GM12878 (cell line): ENCODE measurements around the gene ICA1L. TPM values are rescaled to one million over a fixed set of nuclear protein-coding genes. Genes with fewer than 3 reads are reported as not detected.

Experiments used
- ATAC-seq: fragments of 200-7000 bp; cut with Tn5 transposase; 3 replicates; pipeline ENCODE4 v1.9.1; 2020; ENCODE audit warnings: mild to moderate bottlenecking, moderate library complexity
- BruUV-seq: library from RNA; stranded (reverse); fragments of 400-500 nt; replicated peaks from 2 replicates; lab custom pipeline; 2021; lab: Mats Ljungman, UMichigan
- CTCF ChIA-PET: fragments of 300-600 bp; sonication (Branson Sonifier 250); formaldehyde crosslinking; extraction: SDS; loops from one replicate; lab custom pipeline; 2021; ENCODE audit warnings: inconsistent platforms; lab: Yijun Ruan, JAX
- POLR2A ChIA-PET: fragments of 350-600 bp; formaldehyde crosslinking; extraction: SDS; loops from one replicate; lab custom pipeline; 2021; ENCODE audit warnings: inconsistent platforms; lab: Charles Lee
- RAD21 ChIA-PET: fragments of 300-600 bp; sonication (Branson Sonifier 250); formaldehyde crosslinking; loops from one replicate; lab custom pipeline; 2023; ENCODE audit warnings: antibody characterized with exemption; ENCODE audit not compliant: unreplicated experiment; lab: Charles Lee
- SMC1A ChIA-PET: fragments of 300-600 bp; sonication (Branson Sonifier 250); formaldehyde crosslinking; loops from one replicate; lab custom pipeline; 2023; ENCODE audit not compliant: unreplicated experiment, uncharacterized antibody; lab: Charles Lee
- DNase-seq: peaks from one replicate; pipeline ENCODE4 v3.0.0-alpha.2; 2011; ENCODE audit warnings: low read depth, low spot score
- FAIRE-seq: peaks from 3 replicates; lab custom pipeline; 2011; peaks lifted over from hg19 to GRCh38; lab: Jason Lieb, UNC
- H2AFZ ChIP-seq: 2 replicates; pipeline ENCODE4 v1.6.0; 2011; ENCODE audit warnings: low read depth, low read length, control low read depth; ENCODE audit not compliant: control insufficient read depth
- H3K27ac ChIP-seq: 2 replicates; pipeline ENCODE4 v1.5.1; 2011; ENCODE audit warnings: control low read depth; ENCODE audit not compliant: control insufficient read depth, insufficient read depth
- H3K27me3 ChIP-seq, 2 experiments: replicated peaks in 1 of 2; 2 replicates each; pipeline versions ENCODE4 v1.6.0 to v1.6.1; 2011; ENCODE audit warnings: low read length in 1 of 2; ENCODE audit not compliant: control insufficient read depth in 2 of 2, insufficient read depth in 2 of 2
- H3K36me3 ChIP-seq, 2 experiments: 2 replicates each; pipeline ENCODE4 v1.5.1; 2011; ENCODE audit warnings: low read length in 1 of 2; ENCODE audit not compliant: control insufficient read depth in 2 of 2, insufficient read depth in 2 of 2
- H3K4me1 ChIP-seq: 2 replicates; pipeline ENCODE4 v1.6.1; 2011; ENCODE audit warnings: mild to moderate bottlenecking, low read length, moderate library complexity, mixed read lengths; ENCODE audit not compliant: control insufficient read depth, insufficient read depth
- H3K4me2 ChIP-seq: 2 replicates; pipeline ENCODE4 v1.6.0; 2011; ENCODE audit warnings: control low read depth; ENCODE audit not compliant: control insufficient read depth, insufficient read depth
- H3K4me3 ChIP-seq: fragments of 200-600 bp; sonication (generic); 2 replicates; pipeline ENCODE4 v1.5.1; 2016
- H3K79me2 ChIP-seq: 2 replicates; pipeline ENCODE4 v1.6.0; 2011; ENCODE audit warnings: low read length; ENCODE audit not compliant: control insufficient read depth, insufficient read depth
- H3K9ac ChIP-seq: 2 replicates; pipeline ENCODE4 v1.8.0; 2011; ENCODE audit warnings: low read length, control low read depth, mixed read lengths; ENCODE audit not compliant: control insufficient read depth, insufficient read depth
- H3K9me3 ChIP-seq: replicated peaks from 3 replicates; pipeline ENCODE4 v1.5.1; 2011; ENCODE audit warnings: mild to moderate bottlenecking, low read length; ENCODE audit not compliant: control insufficient read depth, insufficient read depth
- H4K20me1 ChIP-seq: 2 replicates; pipeline ENCODE4 v1.6.0; 2011; ENCODE audit not compliant: control insufficient read depth, insufficient read depth
- ASH2L ChIP-seq: fragments of 300-600, 200-600 bp; sonication (generic); IDR thresholded peaks from 2 replicates; pipeline ENCODE4 v1.6.1; 2017; ENCODE audit warnings: low read depth, mild to moderate bottlenecking, borderline replicate concordance
- BACH1 ChIP-seq: fragments of 450-650 bp; IDR thresholded peaks from 2 replicates; pipeline ENCODE4 v1.6.1; 2017; ENCODE audit warnings: mild to moderate bottlenecking, borderline replicate concordance
- BCLAF1 ChIP-seq: fragments of 450-650 bp; IDR thresholded peaks from 2 replicates; pipeline ENCODE4 v1.6.1; 2017; ENCODE audit warnings: antibody characterized with exemption, mild to moderate bottlenecking, moderate library complexity
- BMI1 ChIP-seq: fragments of 450-650 bp; IDR thresholded peaks from 2 replicates; pipeline ENCODE4 v1.6.1; 2016; ENCODE audit warnings: mild to moderate bottlenecking, moderate library complexity, borderline replicate concordance
- ELK1 ChIP-seq: IDR thresholded peaks from 2 replicates; pipeline ENCODE4 v1.6.1; 2012; ENCODE audit warnings: low read depth, low read length, improper control_type of control experiment
- ESRRA ChIP-seq: IDR thresholded peaks from 2 replicates; pipeline ENCODE4 v1.6.1; 2012; ENCODE audit warnings: mild to moderate bottlenecking, low read length, improper control_type of control experiment
- GATAD2B ChIP-seq: fragments of 450-650 bp; conservative IDR thresholded peaks from 2 replicates; pipeline ENCODE4 v1.6.1; 2017; ENCODE audit warnings: low read depth, mild to moderate bottlenecking, moderate library complexity
- NRF1 ChIP-seq: conservative IDR thresholded peaks from 2 replicates; pipeline ENCODE4 v1.6.1; 2011; ENCODE audit warnings: mild to moderate bottlenecking, low read depth, low read length, improper control_type of control experiment
- POLR2AphosphoS2 ChIP-seq: IDR thresholded peaks from 2 replicates; pipeline ENCODE4 v1.6.1; 2011; ENCODE audit warnings: low read depth, mild to moderate bottlenecking, low read length, improper control_type of control experiment, moderate library complexity
- RBBP5 ChIP-seq: fragments of 200-600 bp; sonication (generic); conservative IDR thresholded peaks from 2 replicates; pipeline ENCODE4 v1.6.1; 2016
- SIN3A ChIP-seq: IDR thresholded peaks from 2 replicates; pipeline ENCODE4 v1.6.1; 2012; ENCODE audit warnings: low read depth, low read length, improper control_type of control experiment
- SMAD1 ChIP-seq: fragments of 450-650 bp; IDR thresholded peaks from 2 replicates; pipeline ENCODE4 v1.6.1; 2018; ENCODE audit warnings: mild to moderate bottlenecking, low read depth; ENCODE audit not compliant: partially characterized antibody
- SRF ChIP-seq, 2 experiments: IDR thresholded peaks; 2 replicates each; pipeline ENCODE4 v1.6.1; 2011; ENCODE audit warnings: low read depth in 2 of 2, low read length in 2 of 2, mild to moderate bottlenecking in 1 of 2, moderate library complexity in 1 of 2
- SUZ12 ChIP-seq: fragments of 200-600 bp; sonication (generic); IDR thresholded peaks from one replicate; pipeline ENCODE4 v1.6.1; 2018; ENCODE audit warnings: antibody characterized with exemption, mild to moderate bottlenecking; ENCODE audit not compliant: unreplicated experiment
- WRNIP1 ChIP-seq: IDR thresholded peaks from 2 replicates; pipeline ENCODE4 v1.6.1; 2011; ENCODE audit warnings: low read depth, low read length, improper control_type of control experiment, borderline replicate concordance
- YBX1 ChIP-seq: fragments of 450-650 bp; IDR thresholded peaks from 2 replicates; pipeline ENCODE4 v1.6.1; 2016; ENCODE audit warnings: antibody characterized with exemption
- ZNF687 ChIP-seq: fragments of 450-650 bp; IDR thresholded peaks from 2 replicates; pipeline ENCODE4 v1.6.1; 2017; ENCODE audit warnings: mild to moderate bottlenecking, moderate library complexity
- WGBS: methylation state at CpG from one replicate; pipeline ENCODE4 v1.1.6; 2016; ENCODE audit warnings: low lambda C conversion rate; ENCODE audit not compliant: insufficient replicate concordance, insufficient coverage; ENCODE audit errors: missing lambda C conversion rate; 5-methylcytosine and 5-hydroxymethylcytosine counted together
- in situ Hi-C: fragments of 300-500 bp; cut with MboI; formaldehyde crosslinking; loops from 9 replicates; pipeline ENCODE4 v1.14.3; 2018; ENCODE audit warnings: mixed read lengths
- intact Hi-C: fragments of 100-400 bp; cut with micrococcal nuclease; formaldehyde crosslinking; loops from one replicate; pipeline ENCODE4 v1.14.2; 2022; ENCODE audit not compliant: unreplicated experiment
- polyA plus RNA-seq, 11 experiments: library from polyadenylated mRNA; depleted of rRNA in 4 of 11; unstranded in 6 of 11; stranded (reverse) in 5 of 11; fragments of >200 nt; fragmentation: Nextera tagmentation in 4 of 11; fragmentation: Illumina TruSeq in 1 of 11; extraction: Ambion mirVana in 4 of 11; extraction: Trizol in 1 of 11; gene quantifications; 1 replicate in 1 of 11; 2 replicates in 10 of 11; pipeline versions ENCODE4 v1.2.1 to v1.2.3, GENCODE V29; 2011 to 2016; ENCODE audit warnings: inconsistent platforms in 2 of 11, missing spikeins in 2 of 11, low read depth in 1 of 11
- total RNA-seq, 4 experiments: library from RNA; depleted of rRNA in 3 of 4; stranded (reverse); fragments of >200 nt in 3 of 4; fragmentation: Illumina TruSeq in 1 of 4; extraction: Trizol in 1 of 4; gene quantifications; 2 replicates each; pipeline versions ENCODE4 v1.2.1 to v1.2.3, GENCODE V29; 2013 to 2021

Gene ICA1L
- total and polyA plus RNA-seq, 10 of the 15 experiments (the other 5 are each of a cell fraction or from before 2014, with no cell fraction given): 0.85 to 7.4 (median 3.6) TPM

- intact Hi-C loops (no loop called here), in situ Hi-C loops (no loop called here)
- no peak overlapping the region for H3K4me3 ChIP-seq
- no peaks in the 10 kb centered on the region for H3K36me3 ChIP-seq
- no peak overlapping the region for H3K9ac ChIP-seq
- ChIA-PET SMC1A (interaction anchor here (0.8 to 1.2 kb wide), 3 partner anchors 22 to 302 kb away, joined by 3 to 6 read pairs (median 3); no protein-coding TSS in a partner anchor), CTCF (interaction anchor here (0.7 to 1.5 kb wide), 4 partner anchors 9 to 248 kb away, joined by 3 to 4 read pairs (median 4); no protein-coding TSS in a partner anchor)
- no peak for ATAC-seq
- no peak overlapping the region for H3K4me2 ChIP-seq
- no peak overlapping the region for H3K27ac ChIP-seq
- H3K9me3 ChIP-seq: no peaks in the 10 kb centered on the region
- H3K4me1 ChIP-seq: no peaks in the 10 kb centered on the region
- no peaks in the 10 kb centered on the region for H3K79me2 ChIP-seq
- BruUV-seq: no TSS peak
- no peaks in the 10 kb centered on the region for H4K20me1 ChIP-seq
- TF ChIP-seq SUZ12 (no peak), RBBP5 (no peak), BACH1 (no peak), YBX1 (no peak), BCLAF1 (no peak), ZNF687 (no peak), SIN3A (no peak), GATAD2B (no peak), ELK1 (no peak), WRNIP1 (no peak), ESRRA (no peak), SRF (IDR thresholded peaks at IDR 0.05; ENCODE audit: low read depth in 2 of 2, low read length in 2 of 2) (no peak), ASH2L (no peak), NRF1 (no peak), BMI1 (no peak), POLR2AphosphoS2 (no peak), SMAD1 (no peak)
- TF ChIP-seq, all 136 proteins: peak for 0
- no peaks in the 10 kb centered on the region for H3K27me3 ChIP-seq
- FAIRE-seq (no peak), DNase-seq (no peak)
- no peak overlapping the region for H2AFZ ChIP-seq
- ChIA-PET POLR2A (no interaction called here), RAD21 (no interaction called here)
- 87% methylated on average over 2 of the region's 2 CpGs for WGBS
These were observed 49.2 kb downstream of the ICA1L start for GRCh38 chr2:202822411-202822810.
